ENCODE results near the gene REST.

REST gene

GRCh38 chr4:56979421-56980072, 71.8 kb downstream of the REST start:
- TF ChIP-seq POLR2AphosphoS5 (IDR thresholded peaks at IDR 0.05; ENCODE audit: low read depth) (no peak), CTCF (IDR thresholded peaks at IDR 0.05; ENCODE audit: insufficient read depth, low read length) (no peak), GABPA (IDR thresholded peaks at IDR 0.05; ENCODE audit: low read depth) (no peak), REST (IDR thresholded peaks at IDR 0.05; ENCODE audit: insufficient replicate concordance, low read depth) (no peak), SPI1 (IDR thresholded peaks at IDR 0.05; ENCODE audit: borderline replicate concordance, low read depth) (no peak)
- Histone ChIP-seq H3K27ac (replicated peaks) (peak overlapping the region; percentile 95), H3K27me3 (ENCODE audit: insufficient read depth, poor library complexity, severe bottlenecking) (no peaks in the 10 kb centered on the region), H3K4me3 (replicated peaks; ENCODE audit: insufficient read depth, low read length) (peak overlapping the region; percentile 100)
- peak in 1 of 2 experiments; percentile 51 for DNase-seq (ENCODE audit: low read depth in 1 of 2, low spot score in 1 of 2)

- Histone ChIP-seq H3K27ac (replicated peaks) (no peak overlapping the region), H3K27me3 (ENCODE audit: insufficient read depth, poor library complexity, severe bottlenecking) (no peaks in the 10 kb centered on the region), H3K4me3 (replicated peaks; ENCODE audit: insufficient read depth, low read length) (no peak overlapping the region)
- TF ChIP-seq POLR2AphosphoS5 (IDR thresholded peaks at IDR 0.05; ENCODE audit: low read depth) (no peak), SPI1 (IDR thresholded peaks at IDR 0.05; ENCODE audit: borderline replicate concordance, low read depth) (no peak), CTCF (IDR thresholded peaks at IDR 0.05; ENCODE audit: insufficient read depth, low read length) (no peak), REST (IDR thresholded peaks at IDR 0.05; ENCODE audit: insufficient replicate concordance, low read depth) (no peak), GABPA (IDR thresholded peaks at IDR 0.05; ENCODE audit: low read depth) (no peak)
- DNase-seq (ENCODE audit: low read depth in 1 of 2, low spot score in 1 of 2), result no peak
These were observed 74.1 kb downstream of the REST start for GRCh38 chr4:56981795-56982201.

- DNase-seq (ENCODE audit: low read depth in 1 of 2, low spot score in 1 of 2), result no peak
- H3K4me3 ChIP-seq (replicated peaks; ENCODE audit: insufficient read depth, low read length), result no peak overlapping the region
- H3K27ac ChIP-seq (replicated peaks), result no peak overlapping the region
- no peak for TF ChIP-seq SPI1 (IDR thresholded peaks at IDR 0.05; ENCODE audit: borderline replicate concordance, low read depth)
- TF ChIP-seq CTCF (IDR thresholded peaks at IDR 0.05; ENCODE audit: insufficient read depth, low read length), result no peak
- no peak for TF ChIP-seq POLR2AphosphoS5 (IDR thresholded peaks at IDR 0.05; ENCODE audit: low read depth)
- no peak for TF ChIP-seq REST (IDR thresholded peaks at IDR 0.05; ENCODE audit: insufficient replicate concordance, low read depth)
- no peak for TF ChIP-seq GABPA (IDR thresholded peaks at IDR 0.05; ENCODE audit: low read depth)
- no peaks in the 10 kb centered on the region for H3K27me3 ChIP-seq (ENCODE audit: insufficient read depth, poor library complexity, severe bottlenecking)
These were observed 78.5 kb downstream of the REST start for GRCh38 chr4:56986192-56986591.

All from HL-60 (cell line).